Activated naive CD8-positive, alpha-beta T cell treated with anti-CD3 and anti-CD28 coated beads, Interleukin-2, amount 50 U/mL, for 24 hours (primary cell): ENCODE results near the gene SMAD4.
"Not testable (repeated sequence)": the region's sequence is repeated elsewhere in the genome, so short reads cannot be mapped to it uniquely, and the experiment has no call there.

Source experiments
- ATAC-seq: fragments of 150-1000 bp; cut with Tn5 transposase; one replicate; pipeline ENCODE4 v1.10.0; 2021
- DNase-seq: peaks from one replicate; pipeline ENCODE4 v3.0.0; 2021
- H3K27ac Mint-ChIP-seq: one replicate; pipeline ENCODE4 v1.8.0; 2021; ENCODE audit warnings: mild to moderate bottlenecking, mixed read lengths
- H3K27me3 Mint-ChIP-seq: one replicate; pipeline ENCODE4 v1.8.0; 2021; ENCODE audit warnings: mixed read lengths
- H3K36me3 Mint-ChIP-seq: one replicate; pipeline ENCODE4 v1.8.0; 2021; ENCODE audit warnings: low read depth, mixed read lengths
- H3K4me1 Mint-ChIP-seq: one replicate; pipeline ENCODE4 v1.8.0; 2021; ENCODE audit warnings: mixed read lengths
- H3K4me3 Mint-ChIP-seq: one replicate; pipeline ENCODE4 v1.8.0; 2021; ENCODE audit warnings: mild to moderate bottlenecking, moderate library complexity, mixed read lengths
- H3K9me3 Mint-ChIP-seq: one replicate; pipeline ENCODE4 v1.8.0; 2021; ENCODE audit warnings: mixed read lengths

The SMAD4 gene

GRCh38 chr18:51072586-51073313, 42.7 kb downstream of the SMAD4 start:
- peaks cover 46% of the 10 kb centered on the region for H3K4me1 Mint-ChIP-seq

GRCh38 chr18:51074605-51075004, 44.6 kb downstream of the SMAD4 start:
- DNase-seq (no peak), ATAC-seq (no peak)
- Mint-ChIP-seq H3K27me3 (no peaks in the 10 kb centered on the region), H3K27ac (peak overlapping the region; percentile 41), H3K36me3 (peaks cover 49% of the 10 kb centered on the region), H3K4me3 (no peak overlapping the region), H3K4me1 (peaks cover 46% of the 10 kb centered on the region), H3K9me3 (no peaks in the 10 kb centered on the region)

More at GRCh38 chr18:51072586-51073313, 42.7 kb downstream of the SMAD4 start:
- peaks cover 57% of the 10 kb centered on the region for H3K36me3 Mint-ChIP-seq
- DNase-seq (no peak), ATAC-seq (no peak)
- no peaks in the 10 kb centered on the region for H3K27me3 Mint-ChIP-seq
- no peaks in the 10 kb centered on the region for H3K9me3 Mint-ChIP-seq
- H3K27ac Mint-ChIP-seq = no peak overlapping the region
- H3K4me3 Mint-ChIP-seq = no peak overlapping the region

- ATAC-seq (no peak), DNase-seq (no peak)
- Mint-ChIP-seq H3K9me3 (no peaks in the 10 kb centered on the region), H3K36me3 (peaks cover 49% of the 10 kb centered on the region), H3K27ac (no peak overlapping the region), H3K27me3 (no peaks in the 10 kb centered on the region), H3K4me3 (no peak overlapping the region), H3K4me1 (peaks cover 33% of the 10 kb centered on the region)
Observed at GRCh38 chr18:51076503-51076902, 46.5 kb downstream of the SMAD4 start.

- Mint-ChIP-seq H3K4me1 (peaks cover 32% of the 10 kb centered on the region), H3K27ac (no peak overlapping the region), H3K4me3 (no peak overlapping the region), H3K9me3 (no peaks in the 10 kb centered on the region), H3K27me3 (no peaks in the 10 kb centered on the region), H3K36me3 (peaks cover 47% of the 10 kb centered on the region)
- DNase-seq = no peak
- peak; percentile 28 for ATAC-seq
Observed at GRCh38 chr18:51077217-51077616, 47.2 kb downstream of the SMAD4 start.

- DNase-seq (no peak), ATAC-seq (no peak)
- Mint-ChIP-seq H3K4me1 (peaks cover 33% of the 10 kb centered on the region), H3K9me3 (no peaks in the 10 kb centered on the region), H3K36me3 (peaks cover 43% of the 10 kb centered on the region), H3K27me3 (no peaks in the 10 kb centered on the region), H3K27ac (no peak overlapping the region), H3K4me3 (no peak overlapping the region)
Observed at GRCh38 chr18:51078026-51078425, 48.0 kb downstream of the SMAD4 start.

- peak; percentile 88 for ATAC-seq
- H3K27ac Mint-ChIP-seq = peak overlapping the region; percentile 86
- DNase-seq = no peak
- peaks cover 67% of the 10 kb centered on the region for H3K36me3 Mint-ChIP-seq
- no peaks in the 10 kb centered on the region for H3K27me3 Mint-ChIP-seq
- peaks cover 27% of the 10 kb centered on the region for H3K4me1 Mint-ChIP-seq
- H3K9me3 Mint-ChIP-seq = peaks cover 22% of the 10 kb centered on the region
- no peak overlapping the region for H3K4me3 Mint-ChIP-seq
Observed at GRCh38 chr18:51082571-51083267, 52.7 kb downstream of the SMAD4 start.

- Mint-ChIP-seq H3K4me3 (no peak overlapping the region), H3K27ac (peak overlapping the region; percentile 86), H3K4me1 (peaks cover 27% of the 10 kb centered on the region), H3K27me3 (no peaks in the 10 kb centered on the region), H3K36me3 (peaks cover 69% of the 10 kb centered on the region), H3K9me3 (peaks cover 28% of the 10 kb centered on the region)
- ATAC-seq = peak; percentile 48
- no peak for DNase-seq
Observed at GRCh38 chr18:51083398-51083797, 53.4 kb downstream of the SMAD4 start.

GRCh38 chr18:51088410-51088809, 58.4 kb downstream of the SMAD4 start:
- peaks cover 37% of the 10 kb centered on the region for H3K9me3 Mint-ChIP-seq

GRCh38 chr18:51089691-51090090, 59.7 kb downstream of the SMAD4 start:
- ATAC-seq = no peak
- DNase-seq = no peak
- H3K9me3 Mint-ChIP-seq = peaks cover 37% of the 10 kb centered on the region
- H3K4me1 Mint-ChIP-seq = peaks cover 2% of the 10 kb centered on the region
- no peaks in the 10 kb centered on the region for H3K27me3 Mint-ChIP-seq
- H3K4me3 Mint-ChIP-seq = no peak overlapping the region
- no peak overlapping the region for H3K27ac Mint-ChIP-seq
- peaks cover 36% of the 10 kb centered on the region for H3K36me3 Mint-ChIP-seq

More at GRCh38 chr18:51088410-51088809, 58.4 kb downstream of the SMAD4 start:
- peaks cover 8% of the 10 kb centered on the region for H3K4me1 Mint-ChIP-seq
- ATAC-seq = no peak
- no peak overlapping the region for H3K4me3 Mint-ChIP-seq
- no peaks in the 10 kb centered on the region for H3K27me3 Mint-ChIP-seq
- DNase-seq = no peak
- H3K27ac Mint-ChIP-seq = no peak overlapping the region
- H3K36me3 Mint-ChIP-seq = peaks cover 47% of the 10 kb centered on the region

GRCh38 chr18:51091270-51091669, 61.3 kb downstream of the SMAD4 start:
- no peak for ATAC-seq

GRCh38 chr18:51092117-51092516, 62.1 kb downstream of the SMAD4 start:
- Mint-ChIP-seq H3K9me3 (peaks cover 21% of the 10 kb centered on the region), H3K4me3 (no peak overlapping the region), H3K4me1 (no peaks in the 10 kb centered on the region), H3K36me3 (peaks cover 16% of the 10 kb centered on the region), H3K27me3 (no peaks in the 10 kb centered on the region), H3K27ac (no peak overlapping the region)
- ATAC-seq (no peak), DNase-seq (no peak)

More at GRCh38 chr18:51091270-51091669, 61.3 kb downstream of the SMAD4 start:
- H3K4me3 Mint-ChIP-seq = no peak overlapping the region
- peaks cover 30% of the 10 kb centered on the region for H3K9me3 Mint-ChIP-seq
- DNase-seq = no peak
- H3K36me3 Mint-ChIP-seq = peaks cover 25% of the 10 kb centered on the region
- H3K27ac Mint-ChIP-seq = no peak overlapping the region
- H3K4me1 Mint-ChIP-seq = no peaks in the 10 kb centered on the region
- H3K27me3 Mint-ChIP-seq = no peaks in the 10 kb centered on the region

- peaks cover 13% of the 10 kb centered on the region for H3K9me3 Mint-ChIP-seq
- H3K4me1 Mint-ChIP-seq, H3K27ac Mint-ChIP-seq, H3K36me3 Mint-ChIP-seq, ATAC-seq, DNase-seq, H3K4me3 Mint-ChIP-seq, H3K27me3 Mint-ChIP-seq: not testable (repeated sequence)
Observed at GRCh38 chr18:51092967-51093366, 63.0 kb downstream of the SMAD4 start.

GRCh38 chr18:51097021-51097822, 67.2 kb downstream of the SMAD4 start:
- Mint-ChIP-seq H3K9me3 (no peaks in the 10 kb centered on the region), H3K27me3 (peaks cover 1% of the 10 kb centered on the region), H3K4me3 (no peak overlapping the region), H3K36me3 (peaks cover 3% of the 10 kb centered on the region), H3K4me1 (no peaks in the 10 kb centered on the region), H3K27ac (no peak overlapping the region)
- no peak for ATAC-seq
- no peak for DNase-seq

- Mint-ChIP-seq H3K36me3 (peaks cover 3% of the 10 kb centered on the region), H3K4me1 (no peaks in the 10 kb centered on the region), H3K27me3 (peaks cover 1% of the 10 kb centered on the region), H3K27ac (no peak overlapping the region), H3K4me3 (no peak overlapping the region), H3K9me3 (peaks cover 4% of the 10 kb centered on the region)
- ATAC-seq = no peak
- no peak for DNase-seq
Observed at GRCh38 chr18:51098082-51098481, 68.1 kb downstream of the SMAD4 start.
